GM21515 (cell line): Measurements from ENCODE around the gene MBTPS2.
"Not testable (repeated sequence)": the region's sequence is repeated elsewhere in the genome, so short reads cannot be mapped to it uniquely, and the experiment has no call there.

Experiments
- ATAC-seq: cut with Tn5 transposase; IDR thresholded peaks from one replicate; pipeline ENCODE4 v1.9.1; 2021; ENCODE audit not compliant: unreplicated experiment

Gene MBTPS2

GRCh38 chrX:21839334-21840192 lies at the start of gene MBTPS2:
TSS of gene MBTPS2 (plus strand) at chrX:21839617. CDS start at chrX:21839735, 118 bp downstream.
- peak; percentile 85 for ATAC-seq

GRCh38 chrX:21798677-21799219 lies 40.7 kb upstream of the MBTPS2 start:
- ATAC-seq = no peak

DNA sequence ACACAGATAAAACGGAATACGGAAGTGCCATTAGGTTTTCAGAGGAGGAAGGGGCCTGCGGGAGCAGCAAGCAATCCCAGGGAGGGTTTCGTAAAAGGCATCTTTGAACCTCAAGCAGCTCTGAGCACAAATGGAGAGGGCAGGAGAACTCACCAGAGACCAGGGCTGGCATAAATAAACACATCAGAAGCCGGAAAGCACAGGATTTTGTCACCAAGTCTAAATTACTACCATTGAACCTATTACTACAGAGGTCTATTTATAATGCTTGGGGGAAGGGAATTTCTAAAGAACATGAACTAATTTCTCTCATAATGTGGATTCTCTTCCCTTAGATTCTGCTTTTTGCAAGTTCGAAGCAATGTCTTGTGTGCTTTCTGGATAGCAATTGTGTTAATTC lies 39.6 kb upstream of the MBTPS2 start:
- ATAC-seq = no peak

DNA sequence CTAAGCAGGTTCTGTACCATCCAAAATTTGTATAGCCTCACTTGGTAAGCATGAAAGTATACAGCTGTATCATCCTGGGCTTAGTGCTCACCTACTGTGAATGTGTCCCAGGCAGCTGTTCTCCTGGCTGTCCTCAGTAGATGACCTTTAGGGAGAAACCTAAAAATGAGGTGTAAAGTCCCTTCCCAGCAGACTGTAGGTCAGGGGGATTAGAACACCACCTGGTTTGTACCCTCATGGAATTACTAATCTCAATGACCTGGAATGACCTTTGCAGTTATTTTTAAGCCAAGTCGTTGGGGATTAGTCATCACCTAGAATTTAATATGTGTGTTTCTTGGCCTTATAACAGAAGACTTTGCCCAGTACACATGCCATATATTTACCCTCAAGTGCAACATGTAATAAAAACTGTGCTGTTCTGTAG lies 39.1 kb upstream of the MBTPS2 start:
- no peak for ATAC-seq

- ATAC-seq = no peak
These were observed 37.3 kb upstream of the MBTPS2 start for GRCh38 chrX:21802054-21802670.

DNA sequence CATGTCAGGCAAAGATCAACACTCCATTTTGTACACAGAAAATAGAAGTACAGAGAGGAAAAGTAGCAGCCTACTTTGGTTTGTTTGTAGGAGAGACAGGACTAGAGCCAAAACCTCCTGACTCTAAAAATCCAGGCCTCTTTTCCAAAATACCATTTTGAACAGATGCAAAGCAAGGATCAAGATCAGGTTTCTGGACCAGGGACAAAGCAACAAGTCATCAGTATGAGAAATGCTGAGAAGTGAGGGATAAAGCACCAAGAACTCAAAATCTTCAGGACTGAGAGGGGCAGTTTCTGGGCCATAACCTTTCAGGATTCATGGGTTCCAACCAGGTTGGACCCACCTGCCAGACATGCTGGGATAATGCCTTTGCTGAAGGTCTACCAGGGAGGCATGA lies 36.6 kb upstream of the MBTPS2 start:
- no peak for ATAC-seq

DNA sequence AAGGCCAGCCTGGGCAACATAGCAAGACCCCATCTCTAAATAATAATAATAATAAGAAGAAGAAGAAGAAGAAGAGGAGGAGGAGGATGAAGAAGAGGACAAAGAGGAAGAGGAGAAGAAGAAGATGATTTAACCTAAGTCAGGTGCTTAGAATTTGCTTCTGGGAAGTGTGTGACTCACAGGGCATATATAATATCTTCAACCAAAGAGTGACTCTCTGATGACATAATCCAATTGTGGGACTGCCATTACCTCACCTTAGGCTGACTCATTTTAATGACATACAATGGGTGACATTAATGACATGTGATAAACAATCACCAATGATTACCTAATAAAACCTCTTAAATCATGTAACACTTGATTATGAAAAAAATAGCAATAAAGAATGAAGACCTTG lies 32.7 kb upstream of the MBTPS2 start:
- ATAC-seq = no peak

- ATAC-seq = no peak
These were observed 27.6 kb upstream of the MBTPS2 start for GRCh38 chrX:21811832-21812231.

GRCh38 chrX:21812628-21813027 lies 26.8 kb upstream of the MBTPS2 start:
- ATAC-seq = no peak

- ATAC-seq = no peak
These were observed 25.6 kb upstream of the MBTPS2 start for GRCh38 chrX:21813612-21814368.

DNA sequence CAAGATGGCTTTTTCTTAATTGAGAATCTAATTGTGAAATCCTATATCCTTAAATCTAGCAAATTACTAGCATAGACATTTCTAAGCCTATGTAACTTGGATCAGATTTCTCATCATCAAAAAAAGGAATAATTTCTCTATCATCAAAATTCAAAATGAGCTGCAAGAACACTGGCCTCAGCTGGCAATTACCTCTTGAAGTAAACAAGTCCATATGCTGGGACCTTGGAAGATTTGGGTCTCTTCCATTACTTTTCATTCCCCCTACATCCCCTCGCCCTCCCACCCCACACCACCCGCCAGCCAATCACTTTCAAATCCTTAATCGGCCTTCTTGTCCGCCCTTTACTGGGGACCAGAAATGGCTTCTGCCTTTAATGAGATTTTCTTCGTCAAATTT lies 23.3 kb upstream of the MBTPS2 start:
- no peak for ATAC-seq

GRCh38 chrX:21820170-21820569 lies 19.2 kb upstream of the MBTPS2 start:
- not testable (repeated sequence) for ATAC-seq

DNA sequence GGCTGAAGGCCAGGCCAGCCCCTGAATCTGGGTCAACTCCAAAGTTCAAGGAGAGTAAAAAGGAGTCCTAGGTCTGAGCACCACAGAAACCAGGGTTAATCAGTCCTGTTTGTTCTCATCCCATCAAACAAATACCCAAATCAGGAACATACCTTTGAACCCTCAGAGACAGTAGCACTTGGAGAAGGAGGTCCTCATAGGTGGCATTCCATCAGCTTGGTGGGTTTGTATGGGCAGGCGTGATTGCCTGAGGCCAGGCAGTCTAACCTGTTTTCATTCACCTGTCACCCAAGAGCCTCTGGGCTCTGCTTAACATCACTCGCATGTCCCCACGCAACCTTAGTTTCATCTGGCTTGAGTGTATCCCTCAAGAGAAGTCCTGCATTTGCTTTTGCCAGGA lies 17.5 kb upstream of the MBTPS2 start:
- no peak for ATAC-seq

- no peak for ATAC-seq
These were observed 7.9 kb upstream of the MBTPS2 start for GRCh38 chrX:21831496-21831895.

- ATAC-seq = no peak
These were observed 2.4 kb upstream of the MBTPS2 start for GRCh38 chrX:21837056-21837455.

DNA sequence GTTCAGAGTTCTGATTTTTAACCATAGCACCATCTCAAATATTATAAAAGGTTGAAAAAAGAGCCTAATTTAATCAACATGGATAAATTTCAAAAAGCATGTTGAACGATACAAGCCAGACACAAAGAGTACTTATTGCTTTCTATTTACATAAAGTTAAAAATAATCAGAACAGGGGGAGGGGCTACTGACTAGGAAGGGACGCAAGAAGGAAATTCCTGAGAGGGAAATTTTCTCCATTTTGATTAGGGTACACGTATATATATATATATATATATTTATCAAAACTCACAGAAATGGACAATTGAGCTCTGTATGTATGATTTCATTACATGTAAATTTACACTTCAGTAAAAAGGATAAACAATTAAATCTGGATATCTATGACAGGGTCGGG lies 482 bp upstream of the MBTPS2 start:
- peak; percentile 24 for ATAC-seq

DNA sequence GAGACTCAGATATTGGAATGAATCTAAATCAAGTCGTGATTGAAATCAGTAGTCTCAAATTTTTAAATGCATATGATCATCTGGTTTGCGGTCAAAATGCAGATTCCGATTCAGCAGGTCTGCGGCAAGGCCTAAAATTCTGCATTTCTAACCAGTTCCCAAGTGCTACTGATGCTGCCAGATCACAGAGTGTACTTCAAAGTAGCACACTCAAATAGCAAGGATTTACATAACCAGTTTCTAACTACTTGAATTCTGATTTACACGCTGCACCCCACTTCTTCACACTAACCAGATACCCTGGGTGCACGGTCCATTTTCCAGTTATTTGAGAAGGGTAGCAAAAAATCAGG lies 752 bp downstream of the MBTPS2 start:
- no peak for ATAC-seq

- ATAC-seq = no peak
These were observed 3.8 kb downstream of the MBTPS2 start for GRCh38 chrX:21843179-21843578.

DNA sequence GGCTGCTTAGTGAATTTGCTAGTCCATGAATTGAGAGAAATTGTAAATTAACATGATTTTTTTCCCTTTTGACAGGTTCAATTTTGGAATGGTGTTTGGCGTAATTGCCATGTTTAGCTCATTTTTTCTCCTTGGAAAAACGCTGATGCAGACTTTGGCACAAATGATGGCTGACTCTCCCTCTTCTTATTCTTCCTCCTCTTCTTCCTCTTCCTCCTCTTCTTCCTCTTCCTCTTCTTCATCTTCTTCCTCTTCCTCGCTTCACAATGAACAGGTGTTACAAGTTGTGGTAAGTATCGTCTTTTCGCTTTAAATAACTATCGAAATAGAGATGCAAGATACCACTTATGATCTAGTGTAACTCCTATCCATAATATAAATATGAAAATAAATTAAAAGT lies 5.7 kb downstream of the MBTPS2 start:
- no peak for ATAC-seq

DNA sequence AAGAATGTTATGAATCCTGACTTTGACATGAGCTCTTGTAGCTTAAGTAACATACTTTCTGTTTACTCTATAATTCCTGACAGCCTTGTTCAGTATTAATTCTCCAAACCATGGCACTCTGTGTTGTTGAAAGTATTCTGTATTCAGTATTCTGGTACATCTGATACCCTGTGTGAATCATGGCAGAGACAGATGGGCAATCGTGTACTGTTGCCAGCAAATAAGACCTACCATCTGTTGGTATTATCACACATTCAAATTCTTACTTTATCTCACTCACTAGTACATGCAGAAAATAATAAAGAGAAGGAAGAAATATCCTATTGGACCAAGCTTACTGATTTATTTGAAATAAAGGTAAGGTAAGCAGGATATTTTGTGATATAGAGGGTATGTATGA lies 7.9 kb downstream of the MBTPS2 start:
- no peak for ATAC-seq

GRCh38 chrX:21853578-21853977 lies 14.2 kb downstream of the MBTPS2 start:
- no peak for ATAC-seq
